Renal cortex interstitium (tissue), 11 donors: ENCODE results near the gene GOLGA6L7. TPM values are rescaled to one million over a fixed set of nuclear protein-coding genes. Genes with fewer than 3 reads are reported as not detected.
"Not testable (repeated sequence)": the region's sequence is repeated elsewhere in the genome, so short reads cannot be mapped to it uniquely, and the experiment has no call there.

ENCODE experiments used
- DNase-seq, 11 donors: peaks; one replicate each; pipeline ENCODE4 v3.0.0-alpha.2; 2013; ENCODE audit warnings: low read depth in 9 of 11, low spot score in 4 of 11; ENCODE audit errors: extremely low read depth in 1 of 11
- polyA plus RNA-seq, 3 donors: library from polyadenylated mRNA; unstranded; fragments of 120-200 nt; gene quantifications; one replicate each; pipeline ENCODE4 v1.2.1, GENCODE V29; 2013; ENCODE audit not compliant: insufficient read length in 3 of 3

The GOLGA6L7 gene
- polyA plus RNA-seq, 3 donors, result 0.25 to 1.1 (median 0.32) TPM

GRCh38 chr15:28811852-28812550, 36.4 kb downstream of the GOLGA6L7 start:
- DNase-seq, result not testable (repeated sequence)

GRCh38 chr15:28810444-28810843, 38.0 kb downstream of the GOLGA6L7 start:
- not testable (repeated sequence) for DNase-seq

GRCh38 chr15:28808136-28808535, 40.3 kb downstream of the GOLGA6L7 start:
- not testable (repeated sequence) for DNase-seq

GRCh38 chr15:28800366-28800765, 48.1 kb downstream of the GOLGA6L7 start:
- DNase-seq, result not testable (repeated sequence)

- not testable (repeated sequence) for DNase-seq
Observed at GRCh38 chr15:28798234-28798633, 50.2 kb downstream of the GOLGA6L7 start.

GRCh38 chr15:28794231-28794630, 54.2 kb downstream of the GOLGA6L7 start:
- DNase-seq, result not testable (repeated sequence)

Other genes with a start within 250 kb of the GOLGA6L7 start
- gene GOLGA8M, start 136.2 kb downstream of the GOLGA6L7 start, polyA plus RNA-seq, result 1 to 10 TPM; 1.8 to 4.7 (median 2.5) TPM
- gene APBA2, start 37.3 kb upstream of the GOLGA6L7 start, polyA plus RNA-seq, result 10 to 100 TPM; 13.1 to 16.6 (median 15.2) TPM